Type B pancreatic cell (in vitro differentiated cells): ENCODE results near the gene OSBPL1A. TPM values are rescaled to one million over a fixed set of nuclear protein-coding genes. Genes with fewer than 3 reads are reported as not detected.

Source experiments
- DNase-seq: peaks from one replicate; pipeline ENCODE4 v3.0.0; 2021; ENCODE audit warnings: mixed read lengths; ENCODE audit not compliant: unreplicated experiment; ENCODE audit errors: extremely low spot score
- H3K27ac Mint-ChIP-seq: 2 replicates; pipeline ENCODE4 v1.8.0; 2021; ENCODE audit warnings: mild to moderate bottlenecking, mixed read lengths
- H3K27me3 Mint-ChIP-seq: 2 replicates; pipeline ENCODE4 v1.8.0; 2021; ENCODE audit warnings: mixed read lengths
- H3K36me3 Mint-ChIP-seq: 2 replicates; pipeline ENCODE4 v1.8.0; 2021; ENCODE audit warnings: mixed read lengths
- H3K4me1 Mint-ChIP-seq: one replicate; pipeline ENCODE4 v1.8.0; 2021; ENCODE audit warnings: mixed read lengths; ENCODE audit not compliant: unreplicated experiment
- H3K4me3 Mint-ChIP-seq: 2 replicates; pipeline ENCODE4 v1.8.0; 2021; ENCODE audit warnings: mild to moderate bottlenecking, mixed read lengths
- H3K9me3 Mint-ChIP-seq: 2 replicates; pipeline ENCODE4 v1.8.0; 2021; ENCODE audit warnings: mixed read lengths
- total RNA-seq: library from RNA; stranded (reverse); gene quantifications from 2 replicates; pipeline ENCODE4 v1.2.1, GENCODE V29; 2021; ENCODE audit warnings: low replicate concordance
- TF ChIP-seq, protein P1 (sequence below): fragments of 200-600 bp; sonication (generic); conservative IDR thresholded peaks from 2 replicates; pipeline ENCODE4 v1.5.0; 2021; ENCODE audit warnings: antibody characterized with exemption, mild to moderate bottlenecking

OSBPL1A gene
- total RNA-seq, 1 donor from 2014 or later, result 42.7 TPM

DNA sequence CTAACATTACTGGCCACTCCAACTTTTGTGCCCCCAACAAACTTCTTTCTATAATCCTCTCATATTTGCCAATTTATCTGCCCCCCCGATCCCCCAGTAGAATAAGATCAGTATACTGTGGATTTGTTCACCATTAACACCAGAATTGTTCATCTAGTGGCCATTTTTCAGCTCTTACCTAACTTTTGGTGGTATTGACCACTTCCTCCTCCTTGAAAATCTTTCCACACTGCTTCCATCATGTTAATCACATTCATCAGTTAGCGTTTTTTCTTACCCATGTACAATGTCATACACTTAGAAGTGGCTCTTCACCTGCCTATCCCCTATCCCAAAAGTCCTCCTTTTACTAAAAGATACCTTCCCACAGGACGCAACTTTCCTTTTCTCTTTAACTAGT is 35.0 kb upstream of the OSBPL1A start:
- no peak overlapping the region for H3K27ac Mint-ChIP-seq
- TF ChIP-seq, protein P1, sequence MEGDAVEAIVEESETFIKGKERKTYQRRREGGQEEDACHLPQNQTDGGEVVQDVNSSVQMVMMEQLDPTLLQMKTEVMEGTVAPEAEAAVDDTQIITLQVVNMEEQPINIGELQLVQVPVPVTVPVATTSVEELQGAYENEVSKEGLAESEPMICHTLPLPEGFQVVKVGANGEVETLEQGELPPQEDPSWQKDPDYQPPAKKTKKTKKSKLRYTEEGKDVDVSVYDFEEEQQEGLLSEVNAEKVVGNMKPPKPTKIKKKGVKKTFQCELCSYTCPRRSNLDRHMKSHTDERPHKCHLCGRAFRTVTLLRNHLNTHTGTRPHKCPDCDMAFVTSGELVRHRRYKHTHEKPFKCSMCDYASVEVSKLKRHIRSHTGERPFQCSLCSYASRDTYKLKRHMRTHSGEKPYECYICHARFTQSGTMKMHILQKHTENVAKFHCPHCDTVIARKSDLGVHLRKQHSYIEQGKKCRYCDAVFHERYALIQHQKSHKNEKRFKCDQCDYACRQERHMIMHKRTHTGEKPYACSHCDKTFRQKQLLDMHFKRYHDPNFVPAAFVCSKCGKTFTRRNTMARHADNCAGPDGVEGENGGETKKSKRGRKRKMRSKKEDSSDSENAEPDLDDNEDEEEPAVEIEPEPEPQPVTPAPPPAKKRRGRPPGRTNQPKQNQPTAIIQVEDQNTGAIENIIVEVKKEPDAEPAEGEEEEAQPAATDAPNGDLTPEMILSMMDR, result no peak
- peaks cover 14% of the 10 kb centered on the region for H3K4me1 Mint-ChIP-seq
- H3K9me3 Mint-ChIP-seq, result no peaks in the 10 kb centered on the region
- DNase-seq, result no peak
- no peaks in the 10 kb centered on the region for H3K27me3 Mint-ChIP-seq
- H3K4me3 Mint-ChIP-seq, result no peak overlapping the region
- H3K36me3 Mint-ChIP-seq, result peaks cover 34% of the 10 kb centered on the region

DNA sequence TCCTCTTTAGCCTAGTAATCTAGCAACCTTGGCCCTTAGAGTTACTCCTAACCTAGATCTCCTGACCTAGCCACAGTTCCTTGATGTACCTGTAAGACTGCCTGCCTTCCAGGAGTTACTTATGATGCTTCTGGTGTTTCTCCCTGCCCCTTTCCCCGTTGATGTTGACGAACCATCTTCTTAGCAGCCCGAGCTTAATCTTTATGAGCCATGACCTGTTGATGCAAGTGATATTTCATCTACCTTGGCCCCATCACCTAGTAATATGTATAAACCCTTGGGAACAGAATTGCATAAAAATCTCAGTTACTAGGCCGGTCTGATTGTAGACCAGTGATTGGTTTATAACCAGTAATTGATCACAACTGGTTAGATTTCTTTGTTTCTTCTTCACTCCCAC is 31.6 kb upstream of the OSBPL1A start:
- DNase-seq, result no peak
- Mint-ChIP-seq H3K9me3 (no peaks in the 10 kb centered on the region), H3K4me1 (peaks cover 20% of the 10 kb centered on the region), H3K27ac (no peak overlapping the region), H3K4me3 (no peak overlapping the region), H3K27me3 (peaks cover 12% of the 10 kb centered on the region), H3K36me3 (peaks cover 24% of the 10 kb centered on the region)
- TF ChIP-seq, protein P1, result no peak

DNA sequence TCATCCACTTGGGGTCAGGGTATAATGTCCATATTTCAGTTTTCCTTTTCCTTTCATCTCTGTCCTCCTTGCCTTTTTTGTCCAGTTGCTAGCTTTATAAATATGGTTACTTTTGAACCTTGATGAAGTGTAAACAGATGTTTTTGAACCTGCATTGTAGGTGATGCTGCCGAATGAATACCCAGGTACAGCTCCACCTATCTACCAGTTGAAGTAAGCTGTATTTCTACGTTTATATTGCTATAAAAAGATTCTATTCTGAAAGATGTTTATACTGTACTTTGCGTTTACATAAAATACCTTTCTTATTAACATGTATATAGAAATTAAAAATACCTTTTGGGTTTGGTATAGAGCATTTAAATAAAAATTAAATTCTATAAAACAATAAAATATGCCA is 31.1 kb upstream of the OSBPL1A start:
- Mint-ChIP-seq H3K4me1 (peaks cover 20% of the 10 kb centered on the region), H3K27me3 (peaks cover 14% of the 10 kb centered on the region), H3K27ac (no peak overlapping the region), H3K36me3 (peaks cover 24% of the 10 kb centered on the region), H3K9me3 (no peaks in the 10 kb centered on the region), H3K4me3 (peak overlapping the region; percentile 83)
- TF ChIP-seq, protein P1, result peak; percentile 28
- no peak for DNase-seq

DNA sequence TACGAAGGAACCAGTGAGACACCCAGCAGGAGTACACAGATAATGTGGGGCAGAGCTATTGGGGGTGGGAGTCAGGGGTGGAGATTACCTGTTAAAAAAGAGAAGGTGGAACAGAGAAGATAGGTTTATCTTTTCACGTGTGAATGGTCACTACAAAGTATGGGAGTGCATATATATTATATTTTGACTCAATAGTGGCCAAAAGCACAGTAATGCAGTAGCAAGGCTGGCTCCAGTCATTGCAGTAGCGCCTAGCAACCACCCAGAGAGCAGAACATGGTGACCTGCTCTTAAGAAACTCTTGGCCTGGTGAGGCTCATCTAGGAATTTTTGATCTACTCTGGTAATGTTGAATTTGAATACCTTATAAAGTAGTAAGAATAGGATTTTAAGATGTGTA is 29.9 kb upstream of the OSBPL1A start:
- H3K36me3 Mint-ChIP-seq, result peaks cover 19% of the 10 kb centered on the region
- TF ChIP-seq, protein P1, result no peak
- peak overlapping the region; percentile 87 for H3K27ac Mint-ChIP-seq
- H3K4me3 Mint-ChIP-seq, result peak overlapping the region; percentile 93
- peaks cover 20% of the 10 kb centered on the region for H3K4me1 Mint-ChIP-seq
- DNase-seq, result no peak
- H3K27me3 Mint-ChIP-seq, result peaks cover 21% of the 10 kb centered on the region
- no peaks in the 10 kb centered on the region for H3K9me3 Mint-ChIP-seq

DNA sequence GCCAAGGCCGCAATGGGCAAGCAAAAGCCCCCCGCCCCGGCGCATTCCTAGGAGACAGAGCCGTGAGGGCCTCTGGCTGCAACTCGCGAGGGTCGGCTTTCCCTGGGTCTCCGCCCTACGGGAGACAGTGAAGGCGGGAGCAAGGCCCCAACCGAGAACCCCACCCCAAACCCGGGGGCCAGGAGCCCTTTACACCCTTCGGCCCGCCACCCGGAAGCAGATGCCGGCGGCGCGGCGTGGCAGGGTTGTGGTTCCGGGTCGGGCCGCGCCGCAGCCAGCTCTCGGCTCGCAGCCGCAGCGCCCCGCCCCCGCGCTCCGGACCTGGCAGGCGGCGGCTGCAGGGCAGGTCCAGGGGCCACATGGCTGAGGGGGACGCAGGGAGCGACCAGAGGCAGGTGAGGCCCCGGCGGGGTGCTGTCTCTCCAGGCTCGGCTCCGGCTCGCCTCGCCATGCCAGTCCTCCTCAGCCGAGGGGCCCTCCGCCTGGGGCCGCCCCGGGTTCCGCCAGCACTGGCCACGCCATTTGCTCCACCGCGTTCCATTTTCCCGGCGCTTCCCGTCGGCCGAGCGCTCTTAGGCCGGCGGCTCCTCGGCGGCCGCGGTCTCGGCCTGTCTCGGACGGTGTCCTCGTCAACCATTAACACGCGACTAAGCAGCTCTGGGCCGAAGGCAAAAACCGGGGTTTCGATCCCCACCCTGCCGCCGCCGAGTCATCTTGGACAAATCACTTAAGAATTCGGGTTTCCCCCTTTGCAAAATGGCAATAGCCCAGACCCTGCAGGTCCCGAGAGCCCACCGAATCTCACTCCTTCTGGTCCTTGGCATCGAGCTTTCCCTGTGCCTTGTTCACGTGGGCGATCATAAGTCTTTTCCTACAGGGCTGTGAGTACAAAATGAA is 29.0 kb upstream of the OSBPL1A start, which contains the start of gene IMPACT:
Gene IMPACT (plus strand): TSS at position 273 of the 897 bp plus-strand sequence. CDS start 87 bp downstream, at position 360.
- no peaks in the 10 kb centered on the region for H3K9me3 Mint-ChIP-seq
- H3K36me3 Mint-ChIP-seq, result peaks cover 16% of the 10 kb centered on the region
- peak within 1 kb of the TSS; percentile 93 for H3K4me3 Mint-ChIP-seq
- H3K27me3 Mint-ChIP-seq, result peaks cover 28% of the 10 kb centered on the region
- peaks cover 20% of the 10 kb centered on the region for H3K4me1 Mint-ChIP-seq
- TF ChIP-seq, protein P1, result no peak
- peak; percentile 92 for DNase-seq
- peak within 1 kb of the TSS; percentile 88 for H3K27ac Mint-ChIP-seq
